HG03097 (cell line): ENCODE data around the gene PLAAT5.

Experiments
- ATAC-seq: cut with Tn5 transposase; IDR thresholded peaks from one replicate; pipeline ENCODE4 v1.9.1; 2021; ENCODE audit not compliant: unreplicated experiment, low FRiP score

PLAAT5 gene

GRCh38 chr11:63516109-63516508 lies 25.1 kb upstream of the PLAAT5 start:
- ATAC-seq: no peak

GRCh38 chr11:63512816-63513215 lies 21.8 kb upstream of the PLAAT5 start:
- no peak for ATAC-seq

GRCh38 chr11:63511048-63511748 lies 20.2 kb upstream of the PLAAT5 start:
- ATAC-seq: no peak

GRCh38 chr11:63510360-63511047 lies 19.5 kb upstream of the PLAAT5 start:
- ATAC-seq: no peak

GRCh38 chr11:63508745-63509144 lies 17.8 kb upstream of the PLAAT5 start:
- ATAC-seq: no peak

- ATAC-seq: no peak
These were observed 17.0 kb upstream of the PLAAT5 start for GRCh38 chr11:63508009-63508408.

- ATAC-seq: no peak
These were observed 16.5 kb upstream of the PLAAT5 start for GRCh38 chr11:63507511-63507910.

- ATAC-seq: no peak
These were observed 15.9 kb upstream of the PLAAT5 start for GRCh38 chr11:63506876-63507275.

GRCh38 chr11:63505857-63506528 lies 15.0 kb upstream of the PLAAT5 start, which contains the start of gene LGALS12:
TSS of gene LGALS12 (plus strand) at chr11:63506084. CDS start at chr11:63506459, 375 bp downstream.
- no peak for ATAC-seq

- ATAC-seq: no peak
These were observed 14.1 kb upstream of the PLAAT5 start for GRCh38 chr11:63504933-63505586.

- no peak for ATAC-seq
These were observed 13.1 kb upstream of the PLAAT5 start for GRCh38 chr11:63504054-63504453.

- no peak for ATAC-seq
These were observed 12.5 kb upstream of the PLAAT5 start for GRCh38 chr11:63503492-63503891.

GRCh38 chr11:63502252-63502820 lies 11.4 kb upstream of the PLAAT5 start:
- ATAC-seq: no peak

- ATAC-seq: no peak
These were observed 10.3 kb upstream of the PLAAT5 start for GRCh38 chr11:63501236-63501635.

GRCh38 chr11:63499874-63500273 lies 8.9 kb upstream of the PLAAT5 start:
- no peak for ATAC-seq

- no peak for ATAC-seq
These were observed 4.0 kb upstream of the PLAAT5 start for GRCh38 chr11:63494975-63495374.

GRCh38 chr11:63493127-63493526 lies 2.2 kb upstream of the PLAAT5 start:
- ATAC-seq: no peak

- no peak for ATAC-seq
These were observed 1.5 kb upstream of the PLAAT5 start for GRCh38 chr11:63492441-63492840.

GRCh38 chr11:63491636-63492372 lies 837 bp upstream of the PLAAT5 start:
- ATAC-seq: no peak

GRCh38 chr11:63491240-63491587 lies 247 bp upstream of the PLAAT5 start:
- ATAC-seq: no peak
